Measurements from ENCODE around the gene IL18.

DNA sequence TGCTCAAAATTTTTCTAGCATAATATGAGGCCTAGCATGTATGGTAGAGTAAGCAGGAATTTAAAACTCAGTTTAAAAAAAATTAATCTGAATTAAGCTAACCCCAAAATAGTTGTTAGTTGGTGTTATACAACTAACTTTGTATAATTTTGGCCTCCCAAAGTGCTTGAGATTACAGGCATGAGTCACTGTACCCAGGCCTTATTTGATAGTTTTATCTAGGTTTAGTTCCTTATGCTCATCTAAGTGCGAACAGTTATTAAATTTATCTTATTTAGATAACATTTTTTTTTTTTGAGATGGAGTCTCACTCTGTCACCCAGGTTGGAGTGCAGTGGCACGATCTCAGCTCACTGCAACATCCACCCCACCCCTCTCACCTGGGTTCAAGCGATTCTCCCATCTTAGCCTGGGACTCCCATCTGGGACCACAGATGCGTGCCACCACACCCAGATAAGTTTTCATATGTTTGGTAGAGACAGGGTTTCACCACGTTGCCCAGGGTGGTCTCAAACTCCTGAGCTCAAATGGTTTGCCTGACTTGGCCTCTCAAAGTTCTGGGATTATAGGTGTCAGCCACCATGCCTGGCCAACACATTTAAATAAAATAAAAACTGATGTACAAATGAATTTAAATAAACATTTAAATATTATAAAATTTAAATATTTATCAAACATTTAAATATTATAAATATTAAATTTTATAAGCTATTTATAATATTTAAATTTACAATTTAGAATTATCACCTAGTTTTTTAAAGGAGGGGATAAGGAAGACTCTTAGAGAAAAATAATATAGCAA lies 7.5 kb downstream of the IL18 start:
- TF ChIP-seq, protein P1, sequence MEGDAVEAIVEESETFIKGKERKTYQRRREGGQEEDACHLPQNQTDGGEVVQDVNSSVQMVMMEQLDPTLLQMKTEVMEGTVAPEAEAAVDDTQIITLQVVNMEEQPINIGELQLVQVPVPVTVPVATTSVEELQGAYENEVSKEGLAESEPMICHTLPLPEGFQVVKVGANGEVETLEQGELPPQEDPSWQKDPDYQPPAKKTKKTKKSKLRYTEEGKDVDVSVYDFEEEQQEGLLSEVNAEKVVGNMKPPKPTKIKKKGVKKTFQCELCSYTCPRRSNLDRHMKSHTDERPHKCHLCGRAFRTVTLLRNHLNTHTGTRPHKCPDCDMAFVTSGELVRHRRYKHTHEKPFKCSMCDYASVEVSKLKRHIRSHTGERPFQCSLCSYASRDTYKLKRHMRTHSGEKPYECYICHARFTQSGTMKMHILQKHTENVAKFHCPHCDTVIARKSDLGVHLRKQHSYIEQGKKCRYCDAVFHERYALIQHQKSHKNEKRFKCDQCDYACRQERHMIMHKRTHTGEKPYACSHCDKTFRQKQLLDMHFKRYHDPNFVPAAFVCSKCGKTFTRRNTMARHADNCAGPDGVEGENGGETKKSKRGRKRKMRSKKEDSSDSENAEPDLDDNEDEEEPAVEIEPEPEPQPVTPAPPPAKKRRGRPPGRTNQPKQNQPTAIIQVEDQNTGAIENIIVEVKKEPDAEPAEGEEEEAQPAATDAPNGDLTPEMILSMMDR (IDR thresholded peaks at IDR 0.05; ENCODE audit: insufficient read depth, low read depth, low read length), result no peak
- no peak for TF ChIP-seq EZH2 (IDR thresholded peaks at IDR 0.05; ENCODE audit: insufficient read depth, low read length)
